Astrocyte (in vitro differentiated cells and primary cell): Measurements from ENCODE around the gene FAM13A.

Experiments
- EZH2 ChIP-seq: IDR thresholded peaks from 2 replicates; pipeline ENCODE4 v1.6.1; 2012; ENCODE audit warnings: mild to moderate bottlenecking, low read length, inconsistent platforms; ENCODE audit not compliant: insufficient read depth
- TF ChIP-seq, protein P1 (sequence below): IDR thresholded peaks from 2 replicates; pipeline ENCODE4 v1.5.1; 2011; ENCODE audit warnings: low read depth, mild to moderate bottlenecking, inconsistent platforms, low read length, moderate library complexity; ENCODE audit not compliant: insufficient read depth

DNA sequence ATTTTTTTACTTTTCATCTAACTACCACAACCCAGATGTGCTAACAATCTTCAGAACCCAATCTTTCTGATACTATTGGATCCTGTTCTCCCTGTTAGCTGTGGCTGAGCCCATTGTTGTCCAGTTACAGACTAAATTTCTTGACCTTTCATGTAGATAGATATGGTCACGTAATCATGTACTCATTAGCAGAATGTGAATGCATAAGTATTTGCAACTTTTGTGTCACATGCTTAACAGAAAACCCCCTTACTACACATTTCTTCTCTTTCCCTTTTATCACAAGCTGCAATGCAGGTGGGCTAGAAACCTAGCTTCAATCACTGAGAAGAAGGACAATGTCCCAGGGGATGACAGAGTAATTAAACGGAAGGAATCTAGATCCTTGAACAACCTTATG lies 13.1 kb upstream of the FAM13A start:
- TF ChIP-seq, protein P1, sequence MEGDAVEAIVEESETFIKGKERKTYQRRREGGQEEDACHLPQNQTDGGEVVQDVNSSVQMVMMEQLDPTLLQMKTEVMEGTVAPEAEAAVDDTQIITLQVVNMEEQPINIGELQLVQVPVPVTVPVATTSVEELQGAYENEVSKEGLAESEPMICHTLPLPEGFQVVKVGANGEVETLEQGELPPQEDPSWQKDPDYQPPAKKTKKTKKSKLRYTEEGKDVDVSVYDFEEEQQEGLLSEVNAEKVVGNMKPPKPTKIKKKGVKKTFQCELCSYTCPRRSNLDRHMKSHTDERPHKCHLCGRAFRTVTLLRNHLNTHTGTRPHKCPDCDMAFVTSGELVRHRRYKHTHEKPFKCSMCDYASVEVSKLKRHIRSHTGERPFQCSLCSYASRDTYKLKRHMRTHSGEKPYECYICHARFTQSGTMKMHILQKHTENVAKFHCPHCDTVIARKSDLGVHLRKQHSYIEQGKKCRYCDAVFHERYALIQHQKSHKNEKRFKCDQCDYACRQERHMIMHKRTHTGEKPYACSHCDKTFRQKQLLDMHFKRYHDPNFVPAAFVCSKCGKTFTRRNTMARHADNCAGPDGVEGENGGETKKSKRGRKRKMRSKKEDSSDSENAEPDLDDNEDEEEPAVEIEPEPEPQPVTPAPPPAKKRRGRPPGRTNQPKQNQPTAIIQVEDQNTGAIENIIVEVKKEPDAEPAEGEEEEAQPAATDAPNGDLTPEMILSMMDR = no peak
- no peak for TF ChIP-seq EZH2
